ENCODE data around the gene JOSD2. TPM values are rescaled to one million over a fixed set of nuclear protein-coding genes. Genes with fewer than 3 reads are reported as not detected.

JOSD2 gene
- total RNA-seq, 1 donor from 2014 or later = 18.9 TPM

- DNase-seq (ENCODE audit: low read depth in 2 of 2) = no peak
These were observed 53.7 kb downstream of the JOSD2 start for GRCh38 chr19:50457300-50457699.

Other genes with a start within 250 kb of the JOSD2 start
- 0.13 and 0.76 TPM in 2 replicates for gene KCNC3, start 181.8 kb downstream of the JOSD2 start, total RNA-seq
- under 0.01 TPM in 2 replicates for gene NAPSA, start 145.6 kb downstream of the JOSD2 start, total RNA-seq
- 37.7 and 82.6 TPM in 2 replicates for gene NR1H2, start 134.7 kb downstream of the JOSD2 start, total RNA-seq
- gene POLD1, start 126.8 kb downstream of the JOSD2 start, total RNA-seq = 38.8 and 56.6 TPM in 2 replicates
- gene SPIB, start 92.3 kb downstream of the JOSD2 start, total RNA-seq = not detected in 2 replicates
- under 0.01 TPM in 1 of 2 replicates, not detected in the other for gene MYBPC2, start 78.3 kb downstream of the JOSD2 start, total RNA-seq
- gene EMC10, start 34.7 kb downstream of the JOSD2 start, total RNA-seq = 54.0 and 82.9 TPM in 2 replicates
- 0.13 and 0.25 TPM in 2 replicates for gene GARIN5A, start 34.3 kb downstream of the JOSD2 start, total RNA-seq
- not detected in 2 replicates for gene ASPDH, start 2.7 kb upstream of the JOSD2 start, total RNA-seq
- gene LRRC4B, start 57.2 kb upstream of the JOSD2 start, total RNA-seq = 0.13 TPM in 1 of 2 replicates, not detected in the other
- under 0.01 TPM in 1 of 2 replicates, not detected in the other for gene SYT3, start 128.7 kb upstream of the JOSD2 start, total RNA-seq
- gene C19orf81, start 138.3 kb upstream of the JOSD2 start, total RNA-seq = 0.89 TPM in 1 of 2 replicates, not detected in the other
- gene SHANK1, start 208.6 kb upstream of the JOSD2 start, total RNA-seq = under 0.01 and 0.13 TPM in 2 replicates
- gene CLEC11A, start 212.2 kb upstream of the JOSD2 start, total RNA-seq = 1.3 and 2.1 TPM in 2 replicates

Data from dermis microvascular lymphatic vessel endothelial cell (primary cell).